Measurements from ENCODE around the gene COPS6. TPM values are rescaled to one million over a fixed set of nuclear protein-coding genes. Genes with fewer than 3 reads are reported as not detected.
"Not testable (repeated sequence)": the region's sequence is repeated elsewhere in the genome, so short reads cannot be mapped to it uniquely, and the experiment has no call there.

The COPS6 gene
- total RNA-seq, 1 donor from 2014 or later = 50.4 TPM

DNA sequence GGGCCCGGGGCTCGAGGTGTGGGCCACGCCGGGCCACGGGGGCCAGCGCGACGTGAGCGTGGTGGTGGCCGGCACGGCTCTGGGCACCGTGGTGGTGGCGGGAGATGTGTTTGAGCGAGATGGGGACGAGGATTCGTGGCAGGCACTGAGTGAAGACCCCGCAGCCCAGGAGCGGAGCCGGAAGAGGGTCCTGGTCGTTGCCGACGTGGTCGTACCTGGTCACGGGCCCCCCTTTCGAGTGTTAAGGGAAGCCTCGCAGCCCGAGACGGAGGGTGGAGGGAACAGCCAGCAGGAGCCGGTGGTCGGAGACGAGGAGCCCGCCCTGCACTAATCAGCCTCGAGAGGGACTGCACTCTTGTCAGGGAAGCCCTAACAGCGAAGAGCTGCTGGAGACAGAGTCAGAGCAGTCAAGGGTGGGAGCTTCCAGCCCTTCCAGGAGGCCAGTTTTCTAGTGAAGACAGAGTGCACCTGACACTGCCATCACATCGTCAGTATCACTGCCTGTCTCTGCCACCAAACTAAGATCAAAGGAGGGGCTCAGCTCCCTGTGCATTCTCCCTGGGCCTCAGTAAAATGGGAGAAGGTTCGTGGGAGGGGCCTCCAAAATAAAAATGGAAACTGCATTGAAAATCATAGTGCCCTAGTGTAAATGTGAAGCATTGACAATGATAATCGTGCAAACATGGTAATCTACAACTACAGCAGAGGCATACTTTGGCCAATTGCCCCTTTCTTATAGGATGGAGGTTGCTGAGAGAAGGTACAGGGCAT is 39.3 kb downstream of the COPS6 start:
- peak; percentile 41 for DNase-seq

- DNase-seq = no peak
These were observed 39.8 kb downstream of the COPS6 start for GRCh38 chr7:100128637-100128963.

- DNase-seq = not testable (repeated sequence)
These were observed 41.4 kb downstream of the COPS6 start for GRCh38 chr7:100130220-100130607.

DNA sequence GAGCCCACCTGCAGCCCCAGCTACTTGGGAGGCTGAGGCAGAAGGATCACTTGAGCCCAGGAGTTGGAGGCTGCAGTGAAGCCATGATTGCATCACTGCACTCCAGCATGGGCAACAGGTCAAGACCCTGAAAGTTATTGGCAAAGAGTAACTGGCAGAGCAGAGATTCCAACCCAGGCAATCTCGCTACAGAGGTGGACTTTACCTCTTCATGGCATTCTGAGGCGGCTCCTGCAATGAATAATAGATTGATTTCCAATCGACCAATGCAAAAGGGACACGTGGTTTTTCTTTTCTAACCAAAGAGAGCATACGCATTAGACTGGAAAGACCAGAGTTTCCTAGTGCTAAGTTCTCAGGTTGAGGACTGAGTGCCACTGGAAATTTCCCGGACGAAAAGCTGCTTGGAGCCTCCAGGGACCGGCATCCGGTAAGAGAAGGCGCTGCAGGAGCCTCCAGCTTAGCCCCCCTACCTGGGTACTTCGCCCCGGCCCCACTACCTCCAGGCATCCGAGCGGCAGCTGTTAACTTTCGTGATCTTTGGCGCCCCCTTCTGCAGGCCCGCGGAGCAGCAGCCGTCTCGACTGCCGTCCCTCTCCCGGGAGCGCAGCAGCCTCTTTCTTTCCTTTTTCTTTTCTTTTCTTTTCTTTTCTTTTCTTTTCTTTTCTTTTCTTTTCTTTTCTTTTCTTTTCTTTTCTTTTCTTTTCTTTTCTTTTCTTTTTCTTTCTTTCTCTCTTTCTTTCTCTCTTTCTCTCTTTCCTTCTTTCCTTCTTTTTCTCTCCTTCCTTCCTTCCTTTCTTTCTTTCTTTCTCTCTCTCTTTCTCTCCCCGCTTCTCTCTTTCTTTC is 42.1 kb downstream of the COPS6 start:
- peak; percentile 87 for DNase-seq

GRCh38 chr7:100132126-100132525 is 43.4 kb downstream of the COPS6 start:
- no peak for DNase-seq

GRCh38 chr7:100132697-100133151 is 44.0 kb downstream of the COPS6 start:
- peak; percentile 75 for DNase-seq

- DNase-seq = no peak
These were observed 49.3 kb downstream of the COPS6 start for GRCh38 chr7:100137851-100138760.

DNA sequence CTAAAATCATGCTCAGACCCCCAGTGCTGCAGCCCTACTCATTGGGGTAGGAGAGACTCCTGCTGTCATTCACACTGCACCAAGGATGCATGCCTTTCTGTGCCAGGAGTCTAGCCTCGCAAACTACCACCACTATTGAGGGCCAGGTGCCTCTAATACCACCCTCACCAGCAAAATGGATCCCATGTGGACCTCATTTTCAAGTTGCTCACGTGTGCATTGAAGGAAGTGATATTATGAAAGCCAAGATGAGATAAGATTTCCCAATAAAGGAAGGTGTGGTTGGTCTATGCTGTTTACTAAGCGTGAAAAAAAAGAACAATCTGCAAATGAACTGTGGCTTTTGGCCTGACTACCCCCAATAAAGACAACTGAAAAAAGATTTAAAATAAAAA is 52.8 kb downstream of the COPS6 start:
- DNase-seq = no peak

Small RNA genes lying within 50 kb of the gene (small RNA-seq; reads per million reads assigned to genes)
- 80.6 reads per million, percentile 96 among the genes with 10 or more reads in this experiment for gene MIR106B (ENCODE audit: low replicate concordance)
- gene MIR25 (ENCODE audit: low replicate concordance) = 1,497 reads per million, percentile 99 among the genes with 10 or more reads in this experiment
- 240 reads per million, percentile 98 among the genes with 10 or more reads in this experiment for gene MIR93 (ENCODE audit: low replicate concordance)

Other genes with a start within 250 kb of the COPS6 start
- not detected for gene OR2AE1, start 211.9 kb upstream of the COPS6 start, total RNA-seq
- gene TRIM4, start 169.4 kb upstream of the COPS6 start, total RNA-seq = 22.8 TPM
- not detected for gene GJC3, start 159.3 kb upstream of the COPS6 start, total RNA-seq
- 51.0 TPM for gene AZGP1, start 112.9 kb upstream of the COPS6 start, total RNA-seq
- 51.4 TPM for gene ZKSCAN1, start 73.4 kb upstream of the COPS6 start, total RNA-seq
- 18.9 TPM for gene ZSCAN21, start 39.2 kb upstream of the COPS6 start, total RNA-seq
- gene ZNF3, start 7.2 kb upstream of the COPS6 start, total RNA-seq = 28.0 TPM
- gene MCM7, start 12.4 kb downstream of the COPS6 start, total RNA-seq = 53.0 TPM
- gene AP4M1, start 12.7 kb downstream of the COPS6 start, total RNA-seq = 19.7 TPM
- 38.6 TPM for gene TAF6, start 30.4 kb downstream of the COPS6 start, total RNA-seq
- gene CNPY4, start 30.7 kb downstream of the COPS6 start, total RNA-seq = 24.4 TPM
- gene MBLAC1, start 38.0 kb downstream of the COPS6 start, total RNA-seq = 0.82 TPM
- 57.7 TPM for gene LAMTOR4, start 59.9 kb downstream of the COPS6 start, total RNA-seq
- 4.5 TPM for gene TRAPPC14, start 69.8 kb downstream of the COPS6 start, total RNA-seq
- gene GAL3ST4, start 79.6 kb downstream of the COPS6 start, total RNA-seq = 9.2 TPM
- 5.7 TPM for gene GPC2, start 88.4 kb downstream of the COPS6 start, total RNA-seq
- 0.72 TPM for gene STAG3, start 88.9 kb downstream of the COPS6 start, total RNA-seq
- gene PVRIG, start 131.0 kb downstream of the COPS6 start, total RNA-seq = not detected
- not detected for gene SPDYE3, start 218.7 kb downstream of the COPS6 start, total RNA-seq